ENCODE results near the gene TRABD2A.

DNA sequence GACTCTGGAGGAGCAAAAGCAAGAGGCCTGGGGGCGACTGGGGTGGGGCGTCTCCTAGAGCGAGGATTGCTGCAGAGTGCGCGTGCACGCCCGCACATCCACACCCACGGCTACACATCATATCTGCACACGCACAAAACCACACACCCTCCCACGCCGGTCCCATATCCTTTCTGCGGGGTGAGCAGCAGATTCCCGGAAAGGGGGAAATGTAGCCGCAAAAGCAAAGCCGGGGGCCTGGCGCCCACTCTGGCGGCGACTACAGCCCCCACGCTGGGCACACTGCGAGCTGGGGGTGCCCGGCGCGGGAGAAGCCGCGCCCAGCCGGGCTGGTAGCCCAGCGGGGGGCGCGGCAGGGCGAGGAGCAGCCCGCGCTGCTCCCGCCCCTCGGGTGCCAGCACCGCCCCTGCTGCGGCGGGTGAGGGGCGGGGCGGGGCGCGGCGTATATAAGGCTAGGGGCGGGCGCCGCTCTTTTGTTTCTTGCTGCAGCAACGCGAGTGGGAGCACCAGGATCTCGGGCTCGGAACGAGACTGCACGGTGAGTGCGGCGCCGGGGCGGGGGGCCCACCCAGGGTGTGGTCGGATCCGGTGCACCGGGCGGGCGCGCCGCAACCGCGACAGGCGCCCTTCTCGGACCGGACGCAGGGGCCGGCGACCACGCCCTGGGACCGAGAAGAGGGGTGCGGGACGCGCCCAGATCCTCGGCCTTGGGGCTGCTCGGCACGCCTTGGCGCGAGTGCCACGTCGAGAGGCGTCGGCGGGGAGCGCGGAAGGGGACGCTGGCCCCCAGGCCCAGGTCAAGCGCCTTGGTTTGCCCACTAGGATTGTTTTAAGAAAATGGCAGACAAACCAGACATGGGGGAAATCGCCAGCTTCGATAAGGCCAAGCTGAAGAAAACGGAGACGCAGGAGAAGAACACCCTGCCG lies 24.6 kb upstream of the TRABD2A start, which contains the start of gene TMSB10:
- TF ChIP-seq, protein P1, sequence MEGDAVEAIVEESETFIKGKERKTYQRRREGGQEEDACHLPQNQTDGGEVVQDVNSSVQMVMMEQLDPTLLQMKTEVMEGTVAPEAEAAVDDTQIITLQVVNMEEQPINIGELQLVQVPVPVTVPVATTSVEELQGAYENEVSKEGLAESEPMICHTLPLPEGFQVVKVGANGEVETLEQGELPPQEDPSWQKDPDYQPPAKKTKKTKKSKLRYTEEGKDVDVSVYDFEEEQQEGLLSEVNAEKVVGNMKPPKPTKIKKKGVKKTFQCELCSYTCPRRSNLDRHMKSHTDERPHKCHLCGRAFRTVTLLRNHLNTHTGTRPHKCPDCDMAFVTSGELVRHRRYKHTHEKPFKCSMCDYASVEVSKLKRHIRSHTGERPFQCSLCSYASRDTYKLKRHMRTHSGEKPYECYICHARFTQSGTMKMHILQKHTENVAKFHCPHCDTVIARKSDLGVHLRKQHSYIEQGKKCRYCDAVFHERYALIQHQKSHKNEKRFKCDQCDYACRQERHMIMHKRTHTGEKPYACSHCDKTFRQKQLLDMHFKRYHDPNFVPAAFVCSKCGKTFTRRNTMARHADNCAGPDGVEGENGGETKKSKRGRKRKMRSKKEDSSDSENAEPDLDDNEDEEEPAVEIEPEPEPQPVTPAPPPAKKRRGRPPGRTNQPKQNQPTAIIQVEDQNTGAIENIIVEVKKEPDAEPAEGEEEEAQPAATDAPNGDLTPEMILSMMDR (conservative IDR thresholded peaks at IDR 0.05; ENCODE audit: low read length): peak; percentile 29
- no peak for TF ChIP-seq EZH2phosphoT487 (IDR thresholded peaks at IDR 0.05; ENCODE audit: borderline replicate concordance)

All from Loucy (cell line).